GM18861 (cell line): ENCODE results near the gene NAGPA.

Experiments used
- ATAC-seq: cut with Tn5 transposase; IDR thresholded peaks from one replicate; pipeline ENCODE4 v1.9.1; 2021; ENCODE audit not compliant: unreplicated experiment

Gene NAGPA

GRCh38 chr16:4979736-4980660 is 53.7 kb downstream of the NAGPA start:
- ATAC-seq, result no peak

- ATAC-seq, result no peak
Measured at GRCh38 chr16:4979164-4979563, 54.6 kb downstream of the NAGPA start.

- ATAC-seq, result no peak
Measured at GRCh38 chr16:4976611-4977145, 57.1 kb downstream of the NAGPA start.

- peak; percentile 91 for ATAC-seq
Measured at GRCh38 chr16:4976079-4976478, 57.7 kb downstream of the NAGPA start.
